ENCODE data around the gene MAP2K2.
A peak's percentile ranks its signal among the peaks of the same experiment; 100 is the strongest.

The MAP2K2 gene

DNA sequence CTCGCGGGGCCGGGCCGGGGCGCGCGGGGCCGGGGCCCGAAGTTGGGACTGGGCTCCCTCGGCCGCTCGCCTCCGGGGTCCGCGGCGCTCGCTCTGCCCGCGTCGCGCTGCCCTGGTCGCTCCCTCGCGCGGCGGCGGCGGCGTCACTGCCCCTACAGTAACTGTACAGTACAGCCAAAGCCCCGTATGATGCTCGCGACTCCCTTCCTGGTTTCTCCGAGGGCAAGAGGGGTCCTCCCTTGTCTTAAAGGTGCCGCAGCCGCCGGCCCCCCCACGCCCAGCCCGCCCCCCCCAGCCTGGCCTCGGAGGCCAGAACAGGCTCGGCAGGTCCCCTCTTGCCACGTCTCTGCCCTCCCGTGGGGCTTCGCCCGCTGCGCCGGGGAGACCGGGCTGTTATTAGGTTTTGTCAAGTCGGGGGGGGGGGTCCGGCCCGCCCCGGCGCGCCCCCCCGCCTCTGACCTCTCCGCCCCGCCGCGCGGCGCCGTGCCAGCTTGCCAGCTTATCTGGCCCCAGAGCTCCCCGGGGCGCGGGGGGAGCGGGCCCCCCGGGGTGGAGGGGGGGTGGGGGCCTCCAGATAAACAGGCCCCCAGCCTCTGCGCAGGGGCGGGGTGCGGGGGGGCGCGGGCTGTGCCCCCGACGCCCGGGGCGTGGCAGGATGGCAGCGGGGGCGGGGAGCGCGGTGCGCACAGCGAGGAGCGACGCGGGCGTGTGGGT, 57.1 kb downstream of the MAP2K2 start, which contains the start of gene ZBTB7A:
ZBTB7A (minus strand) TSS at position 218 of the 714 bp plus-strand sequence. CDS start 11,667 bp downstream, outside the sequence.
- DNase-seq: peak; percentile 47
- TF ChIP-seq, protein P1, sequence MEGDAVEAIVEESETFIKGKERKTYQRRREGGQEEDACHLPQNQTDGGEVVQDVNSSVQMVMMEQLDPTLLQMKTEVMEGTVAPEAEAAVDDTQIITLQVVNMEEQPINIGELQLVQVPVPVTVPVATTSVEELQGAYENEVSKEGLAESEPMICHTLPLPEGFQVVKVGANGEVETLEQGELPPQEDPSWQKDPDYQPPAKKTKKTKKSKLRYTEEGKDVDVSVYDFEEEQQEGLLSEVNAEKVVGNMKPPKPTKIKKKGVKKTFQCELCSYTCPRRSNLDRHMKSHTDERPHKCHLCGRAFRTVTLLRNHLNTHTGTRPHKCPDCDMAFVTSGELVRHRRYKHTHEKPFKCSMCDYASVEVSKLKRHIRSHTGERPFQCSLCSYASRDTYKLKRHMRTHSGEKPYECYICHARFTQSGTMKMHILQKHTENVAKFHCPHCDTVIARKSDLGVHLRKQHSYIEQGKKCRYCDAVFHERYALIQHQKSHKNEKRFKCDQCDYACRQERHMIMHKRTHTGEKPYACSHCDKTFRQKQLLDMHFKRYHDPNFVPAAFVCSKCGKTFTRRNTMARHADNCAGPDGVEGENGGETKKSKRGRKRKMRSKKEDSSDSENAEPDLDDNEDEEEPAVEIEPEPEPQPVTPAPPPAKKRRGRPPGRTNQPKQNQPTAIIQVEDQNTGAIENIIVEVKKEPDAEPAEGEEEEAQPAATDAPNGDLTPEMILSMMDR (IDR thresholded peaks at IDR 0.05; ENCODE audit: low read depth, low read length, missing control alignments): no peak
- Histone ChIP-seq H3K27me3 (replicated peaks) (no peaks in the 10 kb centered on the region), H3K4me3 (ENCODE audit: low read depth, low read length) (peak within 1 kb of the TSS; percentile 71), H3K36me3 (replicated peaks) (peaks cover 17% of the 10 kb centered on the region), H3K27ac (peak within 1 kb of the TSS; percentile 2)
- in situ Hi-C loops (cut with HindIII; ENCODE audit: low pct_ligation_motif_present, low sequenced_read_pairs): no loop called here

DNA sequence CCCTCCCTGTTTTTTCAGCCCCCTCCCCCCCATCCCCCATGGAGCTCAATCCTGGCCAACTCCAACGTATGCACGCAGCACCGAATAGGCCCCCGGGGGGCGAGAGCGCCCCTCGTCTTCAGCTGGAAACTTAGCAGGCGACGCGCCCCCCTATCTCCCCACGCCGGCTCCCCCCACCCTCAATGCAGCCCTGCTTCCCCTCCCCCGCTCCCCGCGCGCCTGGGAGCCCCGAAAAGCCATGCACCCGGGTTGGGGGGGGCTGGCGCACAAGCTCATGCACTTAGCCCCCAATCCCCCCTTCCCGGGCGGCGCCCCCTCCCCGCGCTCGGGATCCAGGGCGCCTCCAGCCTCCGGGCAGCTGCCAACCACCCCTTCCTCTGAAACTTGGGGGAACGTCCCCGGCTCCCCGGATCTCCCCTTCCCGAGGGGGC, 57.7 kb downstream of the MAP2K2 start:
- Histone ChIP-seq H3K4me3 (ENCODE audit: low read depth, low read length) (peak overlapping the region; percentile 71), H3K27ac (peak overlapping the region; percentile 2), H3K36me3 (replicated peaks) (peaks cover 20% of the 10 kb centered on the region), H3K27me3 (replicated peaks) (no peaks in the 10 kb centered on the region)
- TF ChIP-seq, protein P1 (IDR thresholded peaks at IDR 0.05; ENCODE audit: low read depth, low read length, missing control alignments): no peak
- no peak for DNase-seq
- in situ Hi-C loops (cut with HindIII; ENCODE audit: low pct_ligation_motif_present, low sequenced_read_pairs): no loop called here

DNA sequence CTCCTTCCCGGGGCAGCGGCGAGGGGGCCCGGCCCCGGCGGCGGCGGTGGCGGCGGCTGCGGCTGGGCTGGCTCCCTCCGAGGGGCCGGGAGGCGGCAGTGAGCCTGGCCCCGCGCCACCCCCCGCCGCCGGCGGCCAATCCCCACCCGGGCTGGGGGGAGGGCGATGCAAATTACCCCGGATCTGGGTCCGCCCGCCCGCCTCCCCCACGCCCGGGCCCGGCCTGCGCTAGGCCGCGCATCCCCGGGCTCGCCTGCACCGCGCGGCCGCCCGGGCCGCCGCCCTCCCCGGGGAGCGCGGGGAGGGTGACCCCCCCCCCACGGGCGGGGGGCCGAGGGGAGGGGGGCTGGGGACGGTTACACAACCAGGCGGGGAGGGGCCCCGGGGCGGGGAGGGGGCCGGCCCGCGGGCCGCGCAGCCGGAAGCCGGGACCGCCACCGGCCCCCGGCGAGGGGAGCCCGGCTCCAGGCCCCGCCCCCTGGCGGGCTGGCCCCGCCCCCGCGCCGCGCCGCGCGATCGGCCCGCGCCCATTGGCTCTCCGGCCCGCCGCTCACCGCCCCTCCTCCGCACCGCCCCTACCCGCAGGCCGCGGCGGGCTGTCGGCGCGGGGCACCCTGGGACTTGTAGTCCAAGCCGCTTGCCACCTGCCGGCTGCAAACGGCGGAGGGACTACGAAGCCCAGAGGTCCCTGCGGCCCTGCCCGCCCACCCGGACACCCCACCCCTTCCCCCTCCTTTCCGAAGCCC, 58.3 kb downstream of the MAP2K2 start:
- DNase-seq: peak; percentile 91
- Histone ChIP-seq H3K4me3 (ENCODE audit: low read depth, low read length) (peak overlapping the region; percentile 71), H3K27me3 (replicated peaks) (no peaks in the 10 kb centered on the region), H3K36me3 (replicated peaks) (peaks cover 20% of the 10 kb centered on the region), H3K27ac (peak overlapping the region; percentile 56)
- TF ChIP-seq, protein P1 (IDR thresholded peaks at IDR 0.05; ENCODE audit: low read depth, low read length, missing control alignments): no peak
- in situ Hi-C loops (cut with HindIII; ENCODE audit: low pct_ligation_motif_present, low sequenced_read_pairs): no loop called here

DNA sequence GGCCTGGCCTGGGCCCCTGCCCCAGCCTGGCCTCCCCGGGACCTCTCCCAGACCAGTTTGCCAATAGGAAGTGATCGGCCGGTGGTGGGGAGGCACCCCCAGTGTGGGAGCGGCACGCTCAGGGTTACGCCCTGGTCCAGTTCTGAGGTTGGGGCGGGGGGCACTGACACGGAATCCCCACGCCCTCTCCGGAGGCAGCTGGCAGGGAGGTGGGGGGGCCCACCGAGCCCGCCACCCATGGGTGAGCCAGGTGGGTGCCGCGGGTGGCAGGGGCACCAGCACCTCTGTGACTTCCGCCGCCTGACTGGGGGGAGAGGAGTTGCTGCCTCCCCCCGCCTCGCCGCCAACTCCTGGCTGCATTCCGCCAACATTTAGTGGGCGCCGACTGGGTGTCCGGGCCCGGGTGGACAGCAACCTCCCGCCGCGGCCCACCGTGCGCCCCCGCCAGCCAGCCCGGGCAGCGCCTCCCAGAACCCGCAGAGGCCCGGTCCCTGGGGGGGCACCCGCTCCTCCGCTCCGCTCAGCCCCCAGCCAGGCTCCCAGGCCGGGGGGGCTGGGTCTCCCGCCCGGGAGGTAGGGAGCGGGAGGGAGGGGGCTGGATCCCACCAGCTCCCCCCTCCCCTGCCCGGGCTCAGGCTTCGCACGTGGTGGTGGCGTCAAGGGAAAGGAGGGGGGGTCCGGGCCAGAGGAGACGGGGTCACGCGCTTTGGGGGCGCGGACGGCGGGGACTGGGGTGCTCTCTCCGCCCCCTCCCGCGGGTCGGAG, 59.2 kb downstream of the MAP2K2 start:
- in situ Hi-C loops (cut with HindIII; ENCODE audit: low pct_ligation_motif_present, low sequenced_read_pairs): no loop called here
- no peak for DNase-seq
- peaks cover 20% of the 10 kb centered on the region for H3K36me3 ChIP-seq (replicated peaks)

DNA sequence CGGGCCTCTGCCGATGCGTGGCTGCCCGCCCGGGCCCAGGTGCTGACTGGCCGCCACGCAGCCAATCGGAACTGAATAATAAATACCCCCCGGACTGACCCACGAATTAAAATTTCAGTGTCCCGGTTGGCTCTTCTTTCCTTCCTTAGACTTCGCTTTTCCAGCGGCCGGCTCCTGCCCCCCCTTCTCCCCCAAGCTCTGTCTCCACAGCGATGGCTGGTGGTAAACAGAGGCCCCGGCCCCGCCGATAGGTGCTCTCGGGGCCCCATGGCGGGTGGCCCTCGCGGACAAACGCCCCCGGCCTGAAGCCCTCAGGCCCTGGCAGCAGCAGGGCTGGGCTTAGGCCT, 59.8 kb downstream of the MAP2K2 start:
- peak overlapping the region; percentile 56 for H3K27ac ChIP-seq
- TF ChIP-seq, protein P1 (IDR thresholded peaks at IDR 0.05; ENCODE audit: low read depth, low read length, missing control alignments): no peak
- H3K27me3 ChIP-seq (replicated peaks): no peaks in the 10 kb centered on the region
- peak; percentile 31 for DNase-seq
- in situ Hi-C loops (cut with HindIII; ENCODE audit: low pct_ligation_motif_present, low sequenced_read_pairs): no loop called here
- peak overlapping the region; percentile 78 for H3K4me3 ChIP-seq (ENCODE audit: low read depth, low read length)
- H3K36me3 ChIP-seq (replicated peaks): peaks cover 20% of the 10 kb centered on the region

More for the DNA sequence above, 59.2 kb downstream of the MAP2K2 start:
- TF ChIP-seq, protein P1 (IDR thresholded peaks at IDR 0.05; ENCODE audit: low read depth, low read length, missing control alignments): no peak
- peak overlapping the region; percentile 56 for H3K27ac ChIP-seq
- H3K4me3 ChIP-seq (ENCODE audit: low read depth, low read length): peak overlapping the region; percentile 78
- H3K27me3 ChIP-seq (replicated peaks): no peaks in the 10 kb centered on the region
